ENCODE measurements around the gene SEC14L3.
"Not testable (repeated sequence)": the region's sequence is repeated elsewhere in the genome, so short reads cannot be mapped to it uniquely, and the experiment has no call there.

SEC14L3 gene

GRCh38 chr22:30485362-30485988, 13.7 kb upstream of the SEC14L3 start:
- DNase-seq, result peak; percentile 20 to 35

- no peak for DNase-seq
Observed at GRCh38 chr22:30483169-30483568, 11.4 kb upstream of the SEC14L3 start.

- no peak for DNase-seq
Observed at GRCh38 chr22:30481711-30482110, 9.9 kb upstream of the SEC14L3 start.

GRCh38 chr22:30479981-30480380, 8.2 kb upstream of the SEC14L3 start:
- no peak for DNase-seq

- peak; percentile 36 to 50 for DNase-seq
Observed at GRCh38 chr22:30474683-30475424, 3.0 kb upstream of the SEC14L3 start.

GRCh38 chr22:30474121-30474520, 2.3 kb upstream of the SEC14L3 start:
- DNase-seq, result no peak

- DNase-seq, result no peak
Observed at GRCh38 chr22:30472994-30473720, 1.3 kb upstream of the SEC14L3 start.

GRCh38 chr22:30470655-30471054, 1.2 kb downstream of the SEC14L3 start:
- DNase-seq, result no peak

DNA sequence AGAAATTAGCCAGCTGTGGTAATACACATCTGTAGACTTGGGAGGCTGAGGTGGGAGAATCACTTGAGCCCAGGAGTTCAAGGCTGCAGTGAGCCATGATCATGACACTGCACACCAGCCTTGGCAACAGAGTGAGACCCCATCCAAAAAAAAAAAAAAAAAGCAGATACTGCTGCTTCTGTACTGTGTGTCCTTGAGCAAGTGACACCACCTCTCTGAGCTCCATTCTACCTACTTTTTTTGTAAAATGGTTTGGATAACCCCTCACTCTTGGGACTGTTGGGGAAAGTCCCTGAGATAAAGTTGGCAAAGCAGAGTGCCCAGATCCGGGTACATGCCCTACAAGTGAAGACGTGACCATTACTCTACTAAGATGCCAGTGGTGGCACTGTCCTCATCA, 2.7 kb downstream of the SEC14L3 start:
- DNase-seq, result no peak

DNA sequence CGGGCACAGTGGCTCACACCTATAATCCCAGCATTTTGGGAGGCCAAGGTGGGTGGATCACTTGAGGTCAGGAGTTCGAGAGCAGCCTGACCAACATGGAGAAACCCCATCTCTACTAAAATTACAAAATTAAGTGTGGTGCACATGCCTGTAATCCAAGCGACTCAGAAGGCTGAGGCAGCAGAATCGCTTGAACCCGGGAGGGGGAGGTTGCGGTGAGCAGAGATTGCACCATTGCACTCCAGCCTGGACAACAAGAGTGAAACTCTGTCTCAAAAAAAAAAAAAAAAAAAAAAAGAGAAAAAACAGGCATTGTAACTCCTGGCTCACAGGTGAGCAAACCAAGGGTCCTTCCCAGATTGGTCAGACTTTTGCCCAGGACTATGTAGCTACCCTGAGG, 11.3 kb downstream of the SEC14L3 start:
- not testable (repeated sequence) for DNase-seq

- peak in 1 of 2 experiments; percentile 50 for DNase-seq
Observed at GRCh38 chr22:30460147-30460546, 11.7 kb downstream of the SEC14L3 start.

GRCh38 chr22:30459181-30460052, 12.4 kb downstream of the SEC14L3 start:
- no peak for DNase-seq

GRCh38 chr22:30457981-30458380, 13.8 kb downstream of the SEC14L3 start:
- no peak for DNase-seq

DNA sequence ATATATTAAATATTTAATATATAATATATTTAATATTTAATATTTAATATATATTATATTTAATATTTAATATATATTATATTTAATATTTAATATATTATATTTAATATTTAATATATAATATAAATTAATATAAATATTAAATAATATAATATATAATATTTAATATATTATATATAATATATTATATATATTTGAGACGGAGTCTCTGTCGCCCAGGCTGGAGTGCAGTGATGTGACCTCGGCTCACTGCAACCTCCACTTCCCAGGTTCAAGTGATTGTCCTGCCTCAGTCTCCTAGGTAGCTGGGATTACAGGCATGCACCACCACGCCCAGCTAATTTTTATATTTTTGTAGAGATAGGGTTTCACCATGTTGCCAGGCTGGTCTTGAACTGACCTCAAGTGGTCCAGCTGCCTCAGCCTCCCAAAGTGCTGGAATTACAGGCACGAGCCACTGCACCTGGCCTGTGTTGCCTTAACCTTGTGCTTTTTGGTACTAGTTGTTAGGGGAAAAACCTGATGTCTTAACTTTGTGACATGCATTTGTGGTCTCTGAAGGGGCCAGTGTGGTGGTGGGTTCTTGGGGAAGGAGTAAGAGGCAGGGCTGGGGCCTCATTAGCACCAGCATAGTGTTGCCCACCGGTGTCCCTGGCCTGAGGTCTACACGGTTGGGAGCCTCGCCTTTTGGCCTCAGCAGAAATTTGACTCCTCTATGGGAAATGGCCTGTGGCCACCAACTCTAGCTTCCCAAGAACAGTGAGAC, 16.6 kb downstream of the SEC14L3 start:
- DNase-seq, result no peak

DNA sequence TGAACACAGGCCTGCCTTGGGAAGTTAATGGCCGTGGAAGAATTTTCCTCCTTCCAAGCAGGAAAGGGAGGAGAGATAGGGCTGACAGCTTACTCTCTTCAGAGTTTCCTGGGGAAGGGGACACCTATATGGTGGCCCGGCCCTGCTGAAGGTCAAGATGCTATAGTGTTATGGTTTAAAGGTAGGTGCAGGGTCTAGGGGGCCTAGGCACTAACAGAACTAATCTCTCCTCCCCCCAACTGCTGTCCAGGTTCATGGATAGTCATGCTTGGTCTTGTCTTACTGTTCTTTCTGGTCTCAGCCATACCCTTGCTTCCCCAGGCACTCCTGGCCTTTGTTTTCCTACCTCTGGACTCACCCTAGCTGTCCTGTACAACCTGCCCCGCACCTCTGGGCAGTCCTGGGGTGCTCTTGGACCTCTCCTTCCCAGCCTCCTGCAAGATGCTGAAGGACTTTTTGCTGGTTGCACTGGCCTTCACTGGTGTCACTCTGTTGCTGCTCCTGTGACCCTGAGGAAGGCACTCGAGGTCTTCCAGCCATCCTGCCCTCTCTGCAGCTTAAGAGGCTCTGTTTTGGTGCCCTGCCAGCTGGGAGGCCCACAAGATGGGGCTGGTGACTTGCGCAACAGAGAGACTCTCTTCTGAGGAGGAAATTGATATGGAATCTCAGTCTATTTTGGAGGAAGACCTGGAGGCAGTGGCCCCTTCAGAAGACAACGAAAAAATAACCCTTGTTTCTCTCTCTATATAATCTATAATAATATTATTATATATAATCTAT, 17.9 kb downstream of the SEC14L3 start:
- peak in 1 of 2 experiments; percentile 14 for DNase-seq

GRCh38 chr22:30452861-30453260, 19.0 kb downstream of the SEC14L3 start:
- DNase-seq, result no peak

DNA sequence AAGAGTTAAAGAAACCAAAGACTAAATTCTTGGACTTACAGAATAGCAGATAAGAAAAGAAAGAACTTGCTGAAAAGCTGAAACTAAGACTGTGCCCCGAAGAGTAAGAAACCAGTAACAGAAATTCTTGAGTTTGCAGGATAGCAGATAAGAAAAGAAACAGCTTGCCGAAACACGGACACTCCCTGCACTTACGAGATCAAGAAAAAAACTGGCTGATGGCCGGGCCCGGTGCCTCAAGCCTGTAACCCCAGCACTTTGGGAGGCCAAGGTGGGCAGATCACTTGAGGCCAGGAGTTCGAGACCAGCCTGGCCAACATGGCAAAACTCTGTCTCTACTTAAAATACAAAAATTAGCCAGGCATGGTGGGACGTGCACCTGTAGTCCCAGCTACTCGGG, 20.3 kb downstream of the SEC14L3 start:
- not testable (repeated sequence) for DNase-seq

DNA sequence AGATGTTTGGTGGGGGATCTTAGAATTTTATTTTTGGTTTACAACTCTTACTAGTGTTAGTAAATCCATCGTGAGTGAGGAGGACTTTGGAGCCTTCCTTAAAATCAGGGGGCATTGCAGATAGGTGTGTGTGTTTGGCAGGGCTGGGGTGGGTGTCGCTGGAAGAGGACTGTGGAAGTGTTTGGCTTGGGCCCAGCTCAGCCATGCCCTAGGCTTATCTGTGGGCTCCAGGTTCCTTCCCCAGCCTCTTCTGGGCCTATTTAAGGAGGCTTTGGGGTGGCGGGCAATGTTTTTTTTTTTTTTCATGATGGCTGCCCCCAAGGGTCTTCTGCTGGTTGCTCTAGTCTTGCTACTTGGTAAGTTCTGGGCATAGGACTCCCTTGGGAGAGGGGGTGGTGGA, 24.2 kb downstream of the SEC14L3 start:
- no peak for DNase-seq

GRCh38 chr22:30445438-30446145, 26.2 kb downstream of the SEC14L3 start:
- no peak for DNase-seq

- peak; percentile 54 to 75 for DNase-seq
Observed at GRCh38 chr22:30444632-30445437, 27.0 kb downstream of the SEC14L3 start.

Measured in SHP77 (cell line).